ENCODE measurements around the gene BPIFB3.
"Not testable (repeated sequence)": the region's sequence is repeated elsewhere in the genome, so short reads cannot be mapped to it uniquely, and the experiment has no call there.

The BPIFB3 gene

GRCh38 chr20:33113387-33113908 lies 59.7 kb downstream of the BPIFB3 start:
- Histone ChIP-seq H3K4me3 (ENCODE audit: low read length) (no peak overlapping the region), H3K4me1 (ENCODE audit: insufficient read depth, low read length) (no peaks in the 10 kb centered on the region), H3K36me3 (ENCODE audit: insufficient read depth, low read length) (no peaks in the 10 kb centered on the region), H3K27me3 (ENCODE audit: insufficient read depth, low read length) (no peaks in the 10 kb centered on the region), H3K9me3 (ENCODE audit: insufficient read depth, low read depth, low read length) (peaks cover 8% of the 10 kb centered on the region; the same call in 1 of the 2 replicates), H3K27ac (ENCODE audit: low read depth, low read length) (no peak overlapping the region), H3K9ac (ENCODE audit: low read depth, low read length) (no peak overlapping the region)
- 92% methylated on average over 6 of the region's 6 CpGs for WGBS

GRCh38 chr20:33115501-33115900 lies 61.8 kb downstream of the BPIFB3 start:
- H3K4me1 ChIP-seq (ENCODE audit: insufficient read depth, low read length); H3K27me3 ChIP-seq (ENCODE audit: insufficient read depth, low read length); H3K36me3 ChIP-seq (ENCODE audit: insufficient read depth, low read length); H3K4me3 ChIP-seq (ENCODE audit: low read length); H3K9ac ChIP-seq (ENCODE audit: low read depth, low read length); H3K27ac ChIP-seq (ENCODE audit: low read depth, low read length); H3K9me3 ChIP-seq (ENCODE audit: insufficient read depth, low read depth, low read length): not testable (repeated sequence)
- 97% methylated on average over 30 of the region's 34 CpGs for WGBS

- 88% methylated on average over 3 of the region's 3 CpGs for WGBS
- no peak overlapping the region for H3K4me3 ChIP-seq (ENCODE audit: low read length)
- no peaks in the 10 kb centered on the region for H3K4me1 ChIP-seq (ENCODE audit: insufficient read depth, low read length)
- H3K27me3 ChIP-seq (ENCODE audit: insufficient read depth, low read length) = no peaks in the 10 kb centered on the region
- no peak overlapping the region for H3K27ac ChIP-seq (ENCODE audit: low read depth, low read length)
- no peak overlapping the region for H3K9ac ChIP-seq (ENCODE audit: low read depth, low read length)
- no peaks in the 10 kb centered on the region for H3K36me3 ChIP-seq (ENCODE audit: insufficient read depth, low read length)
- no peaks in the 10 kb centered on the region; the same call in 1 of the 2 replicates for H3K9me3 ChIP-seq (ENCODE audit: insufficient read depth, low read depth, low read length)
Observed at GRCh38 chr20:33119725-33120720, 66.3 kb downstream of the BPIFB3 start.

GRCh38 chr20:33120934-33121333 lies 67.2 kb downstream of the BPIFB3 start:
- 96% methylated on average over 2 of the region's 3 CpGs for WGBS
- H3K27ac ChIP-seq (ENCODE audit: low read depth, low read length) = no peak overlapping the region
- no peaks in the 10 kb centered on the region for H3K36me3 ChIP-seq (ENCODE audit: insufficient read depth, low read length)
- no peaks in the 10 kb centered on the region for H3K4me1 ChIP-seq (ENCODE audit: insufficient read depth, low read length)
- H3K4me3 ChIP-seq (ENCODE audit: low read length) = no peak overlapping the region
- no peaks in the 10 kb centered on the region for H3K27me3 ChIP-seq (ENCODE audit: insufficient read depth, low read length)
- no peak overlapping the region for H3K9ac ChIP-seq (ENCODE audit: low read depth, low read length)
- no peaks in the 10 kb centered on the region; the same call in 1 of the 2 replicates for H3K9me3 ChIP-seq (ENCODE audit: insufficient read depth, low read depth, low read length)

GRCh38 chr20:33122297-33122696 lies 68.6 kb downstream of the BPIFB3 start:
- not testable (repeated sequence) for H3K36me3 ChIP-seq (ENCODE audit: insufficient read depth, low read length); H3K27ac ChIP-seq (ENCODE audit: low read depth, low read length); H3K4me1 ChIP-seq (ENCODE audit: insufficient read depth, low read length); H3K9ac ChIP-seq (ENCODE audit: low read depth, low read length); H3K9me3 ChIP-seq (ENCODE audit: insufficient read depth, low read depth, low read length); H3K4me3 ChIP-seq (ENCODE audit: low read length); H3K27me3 ChIP-seq (ENCODE audit: insufficient read depth, low read length)
- WGBS = 64% methylated on average over 1 of the region's 1 CpG
